Endothelial cell (in vitro differentiated cells): ENCODE measurements around the gene MATN4. TPM values are rescaled to one million over a fixed set of nuclear protein-coding genes. Genes with fewer than 3 reads are reported as not detected.

Experiments used
- DNase-seq: peaks from one replicate; pipeline ENCODE4 v3.0.0; 2021; ENCODE audit warnings: low spot score
- H3K27ac Mint-ChIP-seq: one replicate; pipeline ENCODE4 v1.8.0; 2021; ENCODE audit warnings: mixed read lengths, inconsistent platforms; ENCODE audit not compliant: unreplicated experiment
- H3K27me3 Mint-ChIP-seq: one replicate; pipeline ENCODE4 v1.8.0; 2021; ENCODE audit warnings: mild to moderate bottlenecking, moderate library complexity, mixed read lengths, inconsistent platforms; ENCODE audit not compliant: unreplicated experiment
- H3K36me3 Mint-ChIP-seq: one replicate; pipeline ENCODE4 v1.8.0; 2021; ENCODE audit warnings: mild to moderate bottlenecking, low read depth, mixed read lengths, inconsistent platforms; ENCODE audit not compliant: unreplicated experiment
- H3K4me1 Mint-ChIP-seq: one replicate; pipeline ENCODE4 v1.8.0; 2021; ENCODE audit warnings: mild to moderate bottlenecking, mixed read lengths, inconsistent platforms; ENCODE audit not compliant: unreplicated experiment
- H3K4me3 Mint-ChIP-seq: one replicate; pipeline ENCODE4 v1.8.0; 2021; ENCODE audit warnings: mild to moderate bottlenecking, mixed read lengths, inconsistent platforms; ENCODE audit not compliant: unreplicated experiment
- H3K9me3 Mint-ChIP-seq: one replicate; pipeline ENCODE4 v1.8.0; 2021; ENCODE audit warnings: mixed read lengths, inconsistent platforms; ENCODE audit not compliant: unreplicated experiment
- CTCF ChIP-seq: fragments of 200-600 bp; sonication (generic); IDR thresholded peaks from one replicate; pipeline ENCODE4 v1.5.0; 2021; ENCODE audit warnings: antibody characterized with exemption; ENCODE audit not compliant: unreplicated experiment
- total RNA-seq: library from RNA; stranded (reverse); fragmentation: NEBNext Ultra II Directional; extraction: Animal tissue kit (Norgen Biotek cat#: 25700); gene quantifications from one replicate; pipeline ENCODE4 v1.2.1, GENCODE V29; 2021; ENCODE audit not compliant: unreplicated experiment

The MATN4 gene
- total RNA-seq, 1 donor from 2014 or later = not detected

GRCh38 chr20:45258664-45259063 is 49.4 kb downstream of the MATN4 start:
- no peak for TF ChIP-seq CTCF
- Mint-ChIP-seq H3K27me3 (peaks cover 2% of the 10 kb centered on the region), H3K27ac (no peak overlapping the region), H3K4me1 (peaks cover 29% of the 10 kb centered on the region), H3K36me3 (no peaks in the 10 kb centered on the region), H3K4me3 (no peak overlapping the region), H3K9me3 (no peaks in the 10 kb centered on the region)
- DNase-seq = no peak

- DNase-seq = no peak
- no peaks in the 10 kb centered on the region for H3K9me3 Mint-ChIP-seq
- peaks cover 2% of the 10 kb centered on the region for H3K27me3 Mint-ChIP-seq
- TF ChIP-seq CTCF = no peak
- peaks cover 29% of the 10 kb centered on the region for H3K4me1 Mint-ChIP-seq
- H3K36me3 Mint-ChIP-seq = no peaks in the 10 kb centered on the region
- no peak overlapping the region for H3K27ac Mint-ChIP-seq
- no peak overlapping the region for H3K4me3 Mint-ChIP-seq
Measured at GRCh38 chr20:45258259-45258658, 49.8 kb downstream of the MATN4 start.

GRCh38 chr20:45257711-45258110 is 50.4 kb downstream of the MATN4 start:
- no peak overlapping the region for H3K27ac Mint-ChIP-seq
- no peaks in the 10 kb centered on the region for H3K36me3 Mint-ChIP-seq
- no peaks in the 10 kb centered on the region for H3K9me3 Mint-ChIP-seq
- TF ChIP-seq CTCF = no peak
- peaks cover 29% of the 10 kb centered on the region for H3K4me1 Mint-ChIP-seq
- no peak for DNase-seq
- peaks cover 2% of the 10 kb centered on the region for H3K27me3 Mint-ChIP-seq
- no peak overlapping the region for H3K4me3 Mint-ChIP-seq

GRCh38 chr20:45257161-45257560 is 50.9 kb downstream of the MATN4 start:
- no peak overlapping the region for H3K27ac Mint-ChIP-seq
- no peaks in the 10 kb centered on the region for H3K9me3 Mint-ChIP-seq
- no peak for TF ChIP-seq CTCF
- no peaks in the 10 kb centered on the region for H3K36me3 Mint-ChIP-seq
- peaks cover 2% of the 10 kb centered on the region for H3K27me3 Mint-ChIP-seq
- no peak for DNase-seq
- peaks cover 33% of the 10 kb centered on the region for H3K4me1 Mint-ChIP-seq
- H3K4me3 Mint-ChIP-seq = no peak overlapping the region

- no peak for TF ChIP-seq CTCF
- no peak within 1 kb of the TSS for H3K27ac Mint-ChIP-seq
Measured at GRCh38 chr20:45254383-45255262, 53.5 kb downstream of the MATN4 start, which contains the start of gene SLPI. TSS of gene SLPI (minus strand) at chr20:45254564. CDS start at chr20:45254543, 21 bp downstream.

More at GRCh38 chr20:45254383-45255262, 53.5 kb downstream of the MATN4 start, which contains the start of gene SLPI:
- no peak for DNase-seq
- peaks cover 27% of the 10 kb centered on the region for H3K4me1 Mint-ChIP-seq
- H3K4me3 Mint-ChIP-seq = no peak within 1 kb of the TSS
- peaks cover 2% of the 10 kb centered on the region for H3K27me3 Mint-ChIP-seq
- H3K36me3 Mint-ChIP-seq = no peaks in the 10 kb centered on the region
- H3K9me3 Mint-ChIP-seq = no peaks in the 10 kb centered on the region
